RWPE2 (cell line): Measurements from ENCODE around the gene ZNF148.

ENCODE experiments used
- ATAC-seq: fragments of 200-7000 bp; cut with Tn5 transposase; 3 replicates; pipeline ENCODE4 v1.9.1; 2021; ENCODE audit warnings: low read depth
- DNase-seq: peaks from one replicate; pipeline ENCODE4 v3.0.0-alpha.2; 2020; ENCODE audit warnings: low spot score
- H3K27ac ChIP-seq: fragments of 450-650 bp; 2 replicates; pipeline ENCODE4 v1.5.1; 2017; ENCODE audit warnings: mild to moderate bottlenecking; ENCODE audit not compliant: poor library complexity, severe bottlenecking
- H3K27me3 ChIP-seq: fragments of 250-450 bp; sonication (Bioruptor Pico); 2 replicates; pipeline ENCODE4 v1.5.1; 2021; ENCODE audit warnings: mild to moderate bottlenecking, moderate library complexity; ENCODE audit not compliant: insufficient read depth, poor library complexity, severe bottlenecking
- H3K36me3 ChIP-seq: fragments of 250-450 bp; sonication (Bioruptor Pico); 2 replicates; pipeline ENCODE4 v1.5.1; 2020; ENCODE audit warnings: low read depth, mild to moderate bottlenecking, moderate library complexity
- H3K4me1 ChIP-seq: fragments of 250-450 bp; sonication (Bioruptor Pico); 2 replicates; pipeline ENCODE4 v1.5.1; 2021; ENCODE audit warnings: mild to moderate bottlenecking, moderate library complexity; ENCODE audit not compliant: insufficient read depth, poor library complexity, severe bottlenecking
- H3K4me3 ChIP-seq: fragments of 250-450 bp; sonication (Bioruptor Pico); 2 replicates; pipeline ENCODE4 v1.5.1; 2021; ENCODE audit warnings: mild to moderate bottlenecking, moderate library complexity; ENCODE audit not compliant: severe bottlenecking
- H3K9me3 ChIP-seq: fragments of 250-450 bp; sonication (Bioruptor Pico); 2 replicates; pipeline ENCODE4 v1.5.1; 2021; ENCODE audit warnings: mild to moderate bottlenecking, moderate library complexity; ENCODE audit not compliant: severe bottlenecking
- TF ChIP-seq, protein P1 (sequence below): fragments of 450-650 bp; IDR thresholded peaks from one replicate; pipeline ENCODE4 v1.5.1; 2017; ENCODE audit warnings: mild to moderate bottlenecking, moderate library complexity; ENCODE audit not compliant: poor library complexity, severe bottlenecking

Gene ZNF148

DNA sequence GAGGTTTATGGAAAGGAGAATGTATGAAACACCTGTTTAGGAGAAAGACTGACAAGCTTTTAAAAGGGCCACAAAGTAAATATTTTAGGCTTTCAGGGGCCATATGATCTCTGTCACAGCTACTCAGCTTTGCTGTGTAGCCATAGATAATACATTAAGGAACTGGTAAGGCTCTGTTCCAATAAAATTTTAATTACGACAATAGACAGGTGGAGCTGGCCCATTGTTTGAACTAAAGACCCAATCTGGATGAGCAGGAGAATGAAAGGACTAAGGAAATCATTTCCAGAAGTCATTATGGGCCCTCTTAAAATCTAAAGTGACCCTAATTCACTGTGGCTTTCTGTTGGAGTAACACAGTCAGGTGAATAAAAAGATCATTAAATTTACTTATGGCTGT is 114.1 kb downstream of the ZNF148 start:
- Histone ChIP-seq H3K36me3 (peaks cover 3% of the 10 kb centered on the region), H3K4me1 (no peaks in the 10 kb centered on the region), H3K27ac (no peak overlapping the region), H3K27me3 (no peaks in the 10 kb centered on the region), H3K4me3 (no peak overlapping the region), H3K9me3 (peaks cover 2% of the 10 kb centered on the region)
- DNase-seq: no peak
- TF ChIP-seq, protein P1, sequence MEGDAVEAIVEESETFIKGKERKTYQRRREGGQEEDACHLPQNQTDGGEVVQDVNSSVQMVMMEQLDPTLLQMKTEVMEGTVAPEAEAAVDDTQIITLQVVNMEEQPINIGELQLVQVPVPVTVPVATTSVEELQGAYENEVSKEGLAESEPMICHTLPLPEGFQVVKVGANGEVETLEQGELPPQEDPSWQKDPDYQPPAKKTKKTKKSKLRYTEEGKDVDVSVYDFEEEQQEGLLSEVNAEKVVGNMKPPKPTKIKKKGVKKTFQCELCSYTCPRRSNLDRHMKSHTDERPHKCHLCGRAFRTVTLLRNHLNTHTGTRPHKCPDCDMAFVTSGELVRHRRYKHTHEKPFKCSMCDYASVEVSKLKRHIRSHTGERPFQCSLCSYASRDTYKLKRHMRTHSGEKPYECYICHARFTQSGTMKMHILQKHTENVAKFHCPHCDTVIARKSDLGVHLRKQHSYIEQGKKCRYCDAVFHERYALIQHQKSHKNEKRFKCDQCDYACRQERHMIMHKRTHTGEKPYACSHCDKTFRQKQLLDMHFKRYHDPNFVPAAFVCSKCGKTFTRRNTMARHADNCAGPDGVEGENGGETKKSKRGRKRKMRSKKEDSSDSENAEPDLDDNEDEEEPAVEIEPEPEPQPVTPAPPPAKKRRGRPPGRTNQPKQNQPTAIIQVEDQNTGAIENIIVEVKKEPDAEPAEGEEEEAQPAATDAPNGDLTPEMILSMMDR: no peak
- ATAC-seq: no peak

DNA sequence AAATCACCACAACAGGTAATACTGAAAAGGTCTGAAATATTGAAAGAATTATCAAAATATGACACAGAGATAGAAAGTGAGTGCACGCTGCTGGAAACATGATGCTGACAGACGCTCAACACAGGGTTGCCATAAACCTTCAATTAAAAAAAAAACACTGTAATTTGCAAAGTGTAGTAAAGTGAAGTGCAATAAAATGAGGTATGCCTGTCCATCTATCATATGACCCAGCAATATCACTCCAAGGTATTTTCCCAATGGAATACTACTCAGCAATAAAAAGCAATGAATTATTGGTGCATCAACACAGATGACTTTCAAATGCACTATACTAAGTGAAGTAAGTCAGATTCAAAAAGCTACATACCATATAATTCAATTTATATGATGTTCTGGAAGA is 115.0 kb downstream of the ZNF148 start:
- Histone ChIP-seq H3K4me3 (no peak overlapping the region), H3K27me3 (no peaks in the 10 kb centered on the region), H3K4me1 (no peaks in the 10 kb centered on the region), H3K9me3 (peaks cover 2% of the 10 kb centered on the region), H3K27ac (no peak overlapping the region), H3K36me3 (peaks cover 3% of the 10 kb centered on the region)
- no peak for DNase-seq
- TF ChIP-seq, protein P1: no peak
- no peak for ATAC-seq

DNA sequence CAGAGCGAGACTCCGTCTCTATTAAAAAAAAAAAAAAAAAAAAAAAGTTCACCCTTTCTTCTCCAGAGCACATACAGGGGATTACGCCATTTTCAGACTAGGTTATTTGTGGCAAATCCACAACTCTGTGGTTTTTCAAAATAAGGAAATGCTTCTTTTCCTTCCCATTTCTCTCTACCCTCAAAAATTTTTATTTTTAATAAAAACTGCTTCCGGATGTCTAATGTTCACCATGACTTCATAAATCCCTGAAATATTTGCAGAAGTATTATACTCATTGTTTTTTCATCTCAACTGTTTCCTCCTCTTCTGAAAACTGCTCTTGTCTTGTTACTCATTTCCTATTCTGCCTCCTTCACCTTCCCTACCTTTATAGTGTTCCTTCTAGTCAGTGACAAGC is 117.6 kb downstream of the ZNF148 start:
- ATAC-seq: no peak
- TF ChIP-seq, protein P1: no peak
- H3K9me3 ChIP-seq: peaks cover 2% of the 10 kb centered on the region
- no peak for DNase-seq
- no peak overlapping the region for H3K4me3 ChIP-seq
- H3K27me3 ChIP-seq: no peaks in the 10 kb centered on the region
- no peaks in the 10 kb centered on the region for H3K4me1 ChIP-seq
- no peak overlapping the region for H3K27ac ChIP-seq
- no peaks in the 10 kb centered on the region for H3K36me3 ChIP-seq

DNA sequence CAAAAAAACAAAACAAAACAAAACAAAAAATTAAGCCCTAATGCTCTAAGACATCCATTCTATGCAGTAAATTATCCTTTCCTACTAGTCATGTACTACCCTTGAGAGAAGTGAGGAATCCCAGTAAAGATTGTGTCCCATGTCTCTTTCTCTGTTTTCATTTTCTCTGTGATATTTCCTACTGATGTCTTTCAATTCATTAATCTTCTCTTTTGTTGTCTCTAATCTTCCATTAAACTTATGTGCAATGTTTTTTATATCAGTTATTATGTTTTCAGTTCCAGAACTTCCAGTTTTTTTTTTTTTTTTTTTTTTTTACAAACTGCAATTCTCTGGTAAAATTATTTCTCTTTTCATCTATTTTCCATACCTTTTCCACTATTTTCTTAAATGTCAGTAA is 118.5 kb downstream of the ZNF148 start:
- TF ChIP-seq, protein P1: no peak
- Histone ChIP-seq H3K36me3 (no peaks in the 10 kb centered on the region; the same call in 1 of the 2 replicates), H3K4me3 (no peak overlapping the region), H3K27ac (no peak overlapping the region), H3K9me3 (peaks cover 2% of the 10 kb centered on the region), H3K27me3 (no peaks in the 10 kb centered on the region), H3K4me1 (no peaks in the 10 kb centered on the region)
- ATAC-seq (no peak), DNase-seq (no peak)

DNA sequence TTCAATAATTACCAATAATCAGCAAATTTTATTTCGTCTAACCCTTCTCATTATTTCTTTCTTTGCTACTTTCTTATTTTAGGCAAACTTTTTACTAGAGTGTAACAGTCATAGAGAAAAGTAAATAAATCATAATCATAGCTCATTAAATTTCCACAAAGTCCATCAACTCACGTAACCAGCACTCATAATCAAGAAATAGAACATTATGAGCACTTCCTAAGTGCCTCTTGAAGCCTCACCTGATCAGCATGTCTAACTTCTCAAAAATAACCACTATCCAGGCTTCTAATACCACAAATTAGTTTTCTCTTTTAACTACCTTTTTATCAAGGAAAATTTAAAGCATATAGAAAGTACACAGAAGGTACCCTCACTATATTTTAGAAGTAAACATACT is 124.2 kb downstream of the ZNF148 start:
- ATAC-seq (no peak), DNase-seq (no peak)
- no peaks in the 10 kb centered on the region for H3K27me3 ChIP-seq
- no peaks in the 10 kb centered on the region for H3K9me3 ChIP-seq
- H3K27ac ChIP-seq: no peak overlapping the region
- TF ChIP-seq, protein P1: no peak
- H3K4me3 ChIP-seq: no peak overlapping the region
- H3K36me3 ChIP-seq: no peaks in the 10 kb centered on the region; the same call in 1 of the 2 replicates
- H3K4me1 ChIP-seq: no peaks in the 10 kb centered on the region
